CD14-positive monocyte (primary cell): ENCODE measurements around the gene DNALI1. TPM values are rescaled to one million over a fixed set of nuclear protein-coding genes. Genes with fewer than 3 reads are reported as not detected.
"Not testable (repeated sequence)": the region's sequence is repeated elsewhere in the genome, so short reads cannot be mapped to it uniquely, and the experiment has no call there.

Experiments
- DNase-seq, 3 donors: peaks; one replicate each; pipeline ENCODE4 v3.0.0-alpha.2; 2011 to 2022
- H2AFZ ChIP-seq: 2 replicates; pipeline ENCODE4 v1.6.0; 2012; ENCODE audit warnings: mild to moderate bottlenecking, low read depth, low read length, inconsistent platforms; ENCODE audit not compliant: insufficient read depth, poor library complexity, severe bottlenecking
- H3K27ac ChIP-seq, 2 donors: 1 replicate in 1 of 2; 2 replicates in 1 of 2; pipeline ENCODE4 v1.5.1; 2012 to 2013; ENCODE audit warnings: low read length in 2 of 2, control low read depth in 1 of 2, inconsistent platforms in 1 of 2, low read depth in 1 of 2, mild to moderate bottlenecking in 1 of 2
- H3K27me3 ChIP-seq, 2 donors: one replicate each; pipeline versions ENCODE4 v1.6.0 to v1.6.1; 2011 to 2013; ENCODE audit warnings: low read length in 2 of 2; ENCODE audit not compliant: control insufficient read depth in 2 of 2, insufficient read depth in 2 of 2
- H3K36me3 ChIP-seq, 2 donors: replicated peaks in 1 of 2; 1 replicate in 1 of 2; 2 replicates in 1 of 2; pipeline versions ENCODE4 v1.5.1 to v1.6.1; 2012 to 2013; ENCODE audit warnings: low read length in 2 of 2, control low read depth in 1 of 2, inconsistent platforms in 1 of 2, mild to moderate bottlenecking in 1 of 2; ENCODE audit not compliant: insufficient read depth in 2 of 2, control insufficient read depth in 1 of 2
- H3K4me1 ChIP-seq, 2 donors: 1 replicate in 1 of 2; 2 replicates in 1 of 2; pipeline versions ENCODE4 v1.5.1 to v1.6.1; 2012 to 2013; ENCODE audit warnings: low read length in 2 of 2, control low read depth in 1 of 2, inconsistent platforms in 1 of 2, mild to moderate bottlenecking in 1 of 2, moderate library complexity in 1 of 2; ENCODE audit not compliant: insufficient read depth in 2 of 2, control insufficient read depth in 1 of 2
- H3K4me2 ChIP-seq: replicated peaks from 2 replicates; pipeline ENCODE3; 2012; ENCODE audit warnings: low read length, moderate library complexity, mild to moderate bottlenecking; ENCODE audit not compliant: poor library complexity, severe bottlenecking; ENCODE audit errors: extremely low read depth
- H3K4me3 ChIP-seq, 3 experiments: fragments of 200-600 bp in 1 of 3; sonication (generic) in 1 of 3; replicated peaks in 1 of 3; 1 replicate in 2 of 3; 2 replicates in 1 of 3; pipeline ENCODE4 v1.5.1; 2011 to 2013; ENCODE audit warnings: low read length in 3 of 3, mild to moderate bottlenecking in 3 of 3, control low read depth in 2 of 3, low read depth in 2 of 3, inconsistent platforms in 1 of 3, moderate library complexity in 1 of 3
- H3K79me2 ChIP-seq: 2 replicates; pipeline ENCODE4 v1.6.0; 2012; ENCODE audit warnings: mild to moderate bottlenecking, control low read depth, inconsistent platforms, low read length, moderate library complexity; ENCODE audit not compliant: insufficient read depth
- H3K9ac ChIP-seq: 2 replicates; pipeline ENCODE4 v1.6.0; 2017; ENCODE audit warnings: low read length, mild to moderate bottlenecking; ENCODE audit not compliant: insufficient read depth, poor library complexity, severe bottlenecking
- H3K9me3 ChIP-seq, 2 donors: replicated peaks in 1 of 2; 1 replicate in 1 of 2; 2 replicates in 1 of 2; pipeline versions ENCODE4 v1.5.1 to v1.6.1; 2012 to 2013; ENCODE audit warnings: low read length in 2 of 2, control low read depth in 1 of 2; ENCODE audit not compliant: control insufficient read depth in 1 of 2, insufficient read depth in 1 of 2
- H4K20me1 ChIP-seq: 2 replicates; pipeline ENCODE4 v1.6.0; 2012; ENCODE audit warnings: mild to moderate bottlenecking, low read length, control low read depth, moderate library complexity; ENCODE audit not compliant: insufficient read depth
- H3K27ac Mint-ChIP-seq, 7 donors: one replicate each; pipeline ENCODE4 v1.8.0; 2020; ENCODE audit warnings: mild to moderate bottlenecking in 7 of 7, mixed read lengths in 7 of 7, moderate library complexity in 6 of 7, inconsistent platforms in 2 of 7
- H3K27me3 Mint-ChIP-seq, 3 donors: one replicate each; pipeline ENCODE4 v1.8.0; 2021 to 2022; ENCODE audit warnings: low read depth in 3 of 3, mild to moderate bottlenecking in 3 of 3, mixed read lengths in 3 of 3, moderate library complexity in 3 of 3, inconsistent platforms in 1 of 3
- H3K36me3 Mint-ChIP-seq, 2 donors: one replicate each; pipeline ENCODE4 v1.8.0; 2020; ENCODE audit warnings: mixed read lengths in 2 of 2, inconsistent platforms in 1 of 2, mild to moderate bottlenecking in 1 of 2
- H3K4me1 Mint-ChIP-seq: one replicate; pipeline ENCODE4 v1.8.0; 2020; ENCODE audit warnings: mild to moderate bottlenecking, mixed read lengths
- H3K4me3 Mint-ChIP-seq, 2 donors: one replicate each; pipeline ENCODE4 v1.8.0; 2020; ENCODE audit warnings: mild to moderate bottlenecking in 2 of 2, mixed read lengths in 2 of 2, moderate library complexity in 1 of 2
- H3K9me3 Mint-ChIP-seq, 7 donors: one replicate each; pipeline ENCODE4 v1.8.0; 2020 to 2022; ENCODE audit warnings: mixed read lengths in 7 of 7, mild to moderate bottlenecking in 6 of 7, moderate library complexity in 6 of 7, inconsistent platforms in 2 of 7
- WGBS: methylation state at CpG from one replicate; pipeline ENCODE4 v1.1.5; 2013; ENCODE audit warnings: missing lambda C conversion rate; ENCODE audit not compliant: insufficient coverage; 5-methylcytosine and 5-hydroxymethylcytosine counted together
- intact Hi-C, 2 donors: fragments of 100-400 bp; cut with micrococcal nuclease; formaldehyde crosslinking; loops; one replicate each; pipeline versions ENCODE4 v1.15.0 to v1.15.1; 2023
- polyA plus RNA-seq, 3 donors: library from polyadenylated mRNA; depleted of rRNA in 1 of 3; unstranded in 2 of 3; stranded (reverse) in 1 of 3; fragments of 300-500 nt in 2 of 3; fragments of >200 nt in 1 of 3; fragmentation: Illumina TruSeq in 2 of 3; gene quantifications; 1 replicate in 2 of 3; 2 replicates in 1 of 3; pipeline ENCODE4 v1.2.3, GENCODE V29; 2012 to 2021
- TF ChIP-seq, protein P1 (sequence below): fragments of 200-600 bp; IDR thresholded peaks from one replicate; pipeline ENCODE4 v1.8.0; 2022; ENCODE audit warnings: antibody characterized with exemption, mild to moderate bottlenecking

DNALI1 gene
- polyA plus RNA-seq, 3 donors: not detected

DNA sequence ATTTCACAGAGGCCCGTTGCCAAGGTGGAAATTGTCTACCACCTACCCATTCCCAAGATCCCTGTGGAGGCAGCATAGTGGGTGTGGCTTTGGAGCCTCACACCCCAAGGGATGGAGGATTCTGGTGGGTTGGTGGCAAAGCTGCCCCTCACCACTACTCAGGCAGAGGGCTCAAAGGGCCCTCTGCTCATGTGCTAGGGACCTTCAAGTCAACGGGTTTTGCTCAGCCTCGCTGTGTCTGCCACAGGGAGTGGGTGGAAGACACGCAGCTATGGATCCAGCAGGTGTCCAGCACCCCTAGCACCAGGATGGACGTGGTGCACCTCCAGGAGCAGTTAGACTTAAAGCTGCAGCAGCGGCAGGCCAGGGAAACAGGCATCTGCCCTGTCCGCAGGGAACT lies 2.3 kb downstream of the DNALI1 start:
- Histone ChIP-seq H4K20me1 (no peaks in the 10 kb centered on the region), H3K9me3 (no peaks in the 10 kb centered on the region), H3K9ac (no peak overlapping the region), H3K4me2 (no peak overlapping the region), H3K4me3 (no peak overlapping the region), H3K36me3 (peaks cover 2 to 15% of the 10 kb centered on the region in 2 donors), H3K27ac (no peak overlapping the region), H3K4me1 (peaks cover 0 to 11% of the 10 kb centered on the region in 2 donors), H2AFZ (no peak overlapping the region), H3K79me2 (peaks cover under 1% of the 10 kb centered on the region), H3K27me3 (no peaks in the 10 kb centered on the region)
- no peak for DNase-seq
- WGBS: 81% methylated on average over 4 of the region's 7 CpGs
- Mint-ChIP-seq H3K27ac (no peak overlapping the region), H3K27me3 (no peaks in the 10 kb centered on the region), H3K36me3 (peaks cover 2 to 5% of the 10 kb centered on the region in 2 donors), H3K9me3 (peaks cover 0 to 9% (median 0%) of the 10 kb centered on the region in 7 donors), H3K4me3 (no peak overlapping the region), H3K4me1 (peaks cover 10% of the 10 kb centered on the region)
- intact Hi-C loops: loop anchor here (5.0 to 10.0 kb wide), 3 partner anchors 38 to 456 kb away; partner anchors contain the start of genes GNL2 (in 1 of the 2) and UTP11 (in 1 of the 2)
- TF ChIP-seq, protein P1, sequence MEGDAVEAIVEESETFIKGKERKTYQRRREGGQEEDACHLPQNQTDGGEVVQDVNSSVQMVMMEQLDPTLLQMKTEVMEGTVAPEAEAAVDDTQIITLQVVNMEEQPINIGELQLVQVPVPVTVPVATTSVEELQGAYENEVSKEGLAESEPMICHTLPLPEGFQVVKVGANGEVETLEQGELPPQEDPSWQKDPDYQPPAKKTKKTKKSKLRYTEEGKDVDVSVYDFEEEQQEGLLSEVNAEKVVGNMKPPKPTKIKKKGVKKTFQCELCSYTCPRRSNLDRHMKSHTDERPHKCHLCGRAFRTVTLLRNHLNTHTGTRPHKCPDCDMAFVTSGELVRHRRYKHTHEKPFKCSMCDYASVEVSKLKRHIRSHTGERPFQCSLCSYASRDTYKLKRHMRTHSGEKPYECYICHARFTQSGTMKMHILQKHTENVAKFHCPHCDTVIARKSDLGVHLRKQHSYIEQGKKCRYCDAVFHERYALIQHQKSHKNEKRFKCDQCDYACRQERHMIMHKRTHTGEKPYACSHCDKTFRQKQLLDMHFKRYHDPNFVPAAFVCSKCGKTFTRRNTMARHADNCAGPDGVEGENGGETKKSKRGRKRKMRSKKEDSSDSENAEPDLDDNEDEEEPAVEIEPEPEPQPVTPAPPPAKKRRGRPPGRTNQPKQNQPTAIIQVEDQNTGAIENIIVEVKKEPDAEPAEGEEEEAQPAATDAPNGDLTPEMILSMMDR: no peak

DNA sequence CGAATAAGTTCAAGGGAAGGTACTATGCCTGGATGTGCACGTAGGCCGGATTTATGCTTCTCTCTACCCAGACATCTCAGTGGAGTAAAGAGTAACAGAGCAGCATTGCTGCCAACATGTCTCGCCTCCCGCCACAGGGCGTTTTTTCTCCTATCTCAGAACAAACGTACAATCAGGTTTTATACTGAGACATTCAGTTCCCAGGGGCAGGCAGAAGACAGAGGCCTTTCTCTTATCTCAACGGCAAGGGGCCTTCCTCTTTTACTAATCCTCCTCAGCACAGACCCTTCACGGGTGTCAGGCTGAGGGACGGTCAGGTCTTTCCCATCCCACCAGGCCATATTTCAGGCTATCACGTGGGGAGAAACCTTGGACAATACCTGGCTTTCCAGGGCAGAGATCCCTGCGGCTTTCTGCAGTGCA lies 3.2 kb downstream of the DNALI1 start:
- H3K9me3 Mint-ChIP-seq, H3K9ac ChIP-seq, H3K4me1 ChIP-seq, H3K27me3 Mint-ChIP-seq, H3K9me3 ChIP-seq, H3K27ac ChIP-seq, DNase-seq, H3K27me3 ChIP-seq, H4K20me1 ChIP-seq, H2AFZ ChIP-seq, H3K4me1 Mint-ChIP-seq, H3K27ac Mint-ChIP-seq, H3K4me3 ChIP-seq, H3K4me2 ChIP-seq, H3K79me2 ChIP-seq, H3K4me3 Mint-ChIP-seq: not testable (repeated sequence)
- peaks cover 7 to 14% of the 10 kb centered on the region in 2 donors for H3K36me3 Mint-ChIP-seq
- 83% methylated on average over 8 of the region's 12 CpGs for WGBS
- peaks cover 6 to 24% of the 10 kb centered on the region in 2 donors for H3K36me3 ChIP-seq
- intact Hi-C loops: loop anchor here (5.0 to 10.0 kb wide), 3 partner anchors 37 to 455 kb away; partner anchors contain the start of genes GNL2 (in 1 of the 2) and UTP11 (in 1 of the 2)
